EL (cell line): ENCODE results near the gene VEGFC.
A peak's percentile ranks its signal among the peaks of the same experiment; 100 is the strongest.

Experiments
- DNase-seq: peaks from one replicate; pipeline ENCODE4 v3.0.0-alpha.2; 2016

VEGFC gene

DNA sequence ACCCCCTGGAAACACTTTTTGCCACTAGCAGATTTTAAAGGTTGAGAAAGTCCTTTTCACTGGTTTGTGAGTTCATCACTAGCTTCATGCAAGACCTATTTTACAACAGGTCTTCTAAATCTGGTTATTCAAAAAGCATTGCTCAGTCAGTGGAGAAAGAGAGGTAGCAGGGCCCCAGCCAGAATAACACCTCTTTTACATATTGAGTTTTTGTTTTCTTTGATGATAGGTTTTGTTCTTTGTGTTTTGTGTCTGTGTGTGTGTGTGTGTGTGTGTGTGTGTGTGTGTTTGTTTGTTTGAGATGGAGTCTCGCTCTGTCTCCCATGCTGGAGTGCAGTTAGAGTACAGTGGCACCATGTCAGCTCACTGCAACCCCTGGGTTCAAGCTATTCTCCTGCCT, 2.7 kb upstream of the VEGFC start:
- no peak for DNase-seq

DNA sequence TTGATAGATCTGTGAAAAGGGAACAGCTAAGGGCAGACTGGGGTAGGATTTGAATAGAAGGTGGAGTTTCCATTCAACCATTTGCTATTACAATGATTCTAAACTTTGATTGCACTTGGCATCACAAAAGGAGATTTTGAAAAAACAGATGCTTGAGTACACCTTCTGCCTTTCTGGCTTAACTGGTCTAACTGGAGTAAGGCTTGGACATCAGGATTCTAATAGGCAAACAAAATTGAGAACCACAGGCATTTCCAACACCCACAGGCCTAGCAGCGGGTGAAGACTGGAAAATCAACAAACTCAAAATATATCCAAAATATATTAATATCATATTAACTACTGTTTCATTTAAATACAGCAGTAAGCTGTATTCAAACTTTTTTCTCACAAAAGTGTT, 1.9 kb upstream of the VEGFC start:
- DNase-seq, result no peak

DNA sequence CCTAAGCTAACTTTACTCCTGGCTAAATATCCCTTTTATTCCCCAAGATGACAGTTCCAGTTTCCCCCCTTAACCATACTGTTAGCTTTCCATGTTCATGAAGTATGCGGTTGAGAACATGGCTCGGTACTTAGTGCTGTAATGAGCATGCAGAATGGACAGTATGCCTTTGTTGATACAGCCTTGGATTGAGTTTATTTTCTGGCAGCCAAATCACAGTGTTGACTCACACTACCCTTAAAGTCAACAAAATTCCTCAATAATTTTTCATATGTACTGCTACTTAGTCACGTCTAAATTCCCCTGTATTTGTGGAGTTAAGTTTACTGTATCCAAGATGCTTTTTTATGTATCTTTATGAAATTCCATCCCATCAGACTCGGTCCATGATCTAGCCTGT, 1.4 kb upstream of the VEGFC start:
- DNase-seq, result peak; percentile 92

DNA sequence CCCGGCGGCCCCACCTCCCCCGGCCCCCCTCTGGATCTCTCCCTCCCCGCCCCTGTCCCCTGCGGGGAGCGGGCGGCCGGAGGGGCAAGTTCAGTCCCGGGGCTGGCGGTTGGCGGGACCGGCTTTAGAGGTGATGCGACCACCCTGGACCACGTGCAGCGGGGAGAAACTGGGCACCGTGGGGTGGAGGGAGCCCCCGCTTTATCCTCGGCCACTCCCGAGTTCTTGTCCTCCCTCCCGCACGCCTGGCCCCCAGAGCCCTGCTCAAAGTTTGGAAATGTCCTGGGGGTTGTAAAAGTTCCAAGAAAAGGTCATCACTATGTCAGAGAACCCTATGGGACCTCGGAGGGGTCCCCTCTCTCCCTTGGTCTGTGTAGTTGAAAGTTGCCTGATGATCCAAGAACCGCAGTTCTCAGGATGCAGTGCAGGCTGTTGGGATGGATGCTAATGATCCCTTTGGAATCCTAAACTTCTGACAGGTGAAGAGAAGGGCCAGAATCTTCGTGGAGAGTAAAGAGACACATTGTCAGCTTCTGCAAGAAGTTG, 411 bp upstream of the VEGFC start:
- DNase-seq, result no peak

DNA sequence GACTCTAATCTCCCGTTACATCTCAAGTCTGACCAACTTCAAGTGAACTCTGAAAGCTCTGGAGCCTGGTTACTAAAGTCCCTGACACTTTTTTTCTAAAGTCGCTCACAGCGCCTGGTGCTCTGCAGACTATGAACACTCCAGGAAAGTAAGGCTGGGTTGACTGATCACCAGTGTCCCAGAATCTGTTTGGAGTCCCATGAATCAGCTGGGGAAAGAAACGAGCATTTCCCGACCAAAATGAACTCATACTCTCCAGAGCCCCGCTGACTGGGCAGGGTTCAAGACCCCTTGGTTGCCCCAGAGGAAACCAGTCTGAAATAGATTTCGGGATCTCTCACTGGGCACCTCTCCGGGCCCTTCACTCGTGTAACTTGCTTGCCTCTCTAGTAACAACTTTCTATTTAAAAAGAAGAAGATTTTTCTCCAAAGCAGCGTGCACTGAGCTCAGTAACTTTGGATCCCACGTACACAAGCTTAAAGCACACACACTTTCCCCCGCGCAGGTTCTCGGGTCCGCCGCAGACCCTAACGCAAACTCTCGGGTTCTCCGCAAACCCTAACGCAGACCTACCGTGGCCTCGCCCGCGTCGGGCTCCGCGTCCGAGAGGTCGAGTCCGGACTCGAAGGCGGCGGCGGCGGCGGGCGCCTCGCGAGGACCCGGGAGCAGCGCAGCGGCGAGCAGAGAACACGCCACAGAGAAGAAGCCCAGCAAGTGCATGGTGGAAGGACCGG, 964 bp downstream of the VEGFC start:
- peak; percentile 54 for DNase-seq

DNA sequence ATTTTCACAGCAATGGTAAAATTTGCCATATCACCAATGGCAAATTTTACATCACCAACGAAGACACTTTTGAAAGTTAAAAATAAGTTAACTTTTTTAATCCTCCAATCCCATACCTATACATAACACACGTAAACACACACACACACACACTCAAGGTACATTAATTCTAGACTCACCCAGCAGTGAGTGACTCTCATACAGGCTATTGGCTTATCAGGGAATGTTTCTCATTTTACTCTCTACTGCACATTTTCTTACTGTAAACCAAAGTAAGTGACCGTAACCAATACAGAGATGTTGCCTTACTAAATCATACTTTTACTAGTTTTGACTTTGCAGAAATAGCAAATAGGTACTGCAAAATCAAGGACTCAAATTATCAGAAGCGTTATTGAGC, 2.3 kb downstream of the VEGFC start:
- no peak for DNase-seq

DNA sequence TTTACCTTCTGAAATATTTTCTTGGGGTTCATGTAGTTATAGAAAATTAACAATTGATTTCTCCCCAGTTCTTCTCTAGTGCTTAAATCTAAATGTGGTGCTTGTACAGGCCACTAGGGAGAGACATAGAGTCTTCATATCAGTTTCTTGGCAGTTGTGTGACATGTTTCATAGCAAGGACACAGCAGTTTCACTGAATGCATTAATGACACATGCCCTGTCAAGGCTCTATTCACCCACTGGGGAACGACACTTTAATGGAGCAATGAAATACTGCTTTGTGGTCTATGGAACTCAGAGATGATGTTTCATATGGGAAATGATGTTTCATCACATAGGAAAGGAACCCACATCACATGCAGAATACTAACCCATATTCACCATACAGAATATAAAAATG, 2.8 kb downstream of the VEGFC start:
- peak; percentile 92 for DNase-seq

DNA sequence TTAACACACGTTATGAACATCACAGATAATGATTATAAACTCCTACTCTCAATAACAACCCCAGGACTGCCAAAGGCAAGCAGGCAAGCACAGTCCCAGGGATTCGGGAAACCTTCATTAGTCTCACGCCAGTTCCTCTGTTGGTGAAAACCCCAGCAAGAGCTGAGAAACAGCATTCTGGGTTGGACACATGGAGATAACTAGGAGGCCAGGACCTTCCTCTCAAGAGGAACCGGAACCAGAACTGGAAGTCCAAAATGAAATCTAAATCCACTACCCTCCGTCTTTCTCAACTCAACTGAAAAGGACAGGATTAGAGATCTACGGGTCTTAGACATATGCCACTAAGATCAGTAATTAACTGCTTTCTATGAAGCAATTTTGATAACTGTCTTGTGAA, 3.8 kb downstream of the VEGFC start:
- DNase-seq, result no peak

DNA sequence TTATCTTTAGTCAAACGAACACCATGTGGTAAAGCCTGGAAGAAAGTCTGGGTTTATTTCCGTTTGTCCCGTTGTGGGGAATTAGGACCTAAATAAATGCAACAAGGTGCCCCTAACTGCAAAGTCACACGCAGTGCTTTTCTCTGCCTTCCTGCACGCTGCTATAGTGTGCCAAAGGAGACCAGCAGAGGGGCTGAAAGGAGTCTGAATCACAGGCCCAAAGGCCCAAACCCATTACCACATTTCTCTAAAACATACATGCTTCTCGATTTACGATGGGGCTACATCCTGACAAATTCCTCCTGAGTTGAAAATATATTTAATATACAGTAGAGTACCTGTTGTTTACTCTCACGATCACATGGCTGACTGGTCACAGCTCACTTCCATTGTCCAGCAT, 4.5 kb downstream of the VEGFC start:
- DNase-seq, result no peak

DNA sequence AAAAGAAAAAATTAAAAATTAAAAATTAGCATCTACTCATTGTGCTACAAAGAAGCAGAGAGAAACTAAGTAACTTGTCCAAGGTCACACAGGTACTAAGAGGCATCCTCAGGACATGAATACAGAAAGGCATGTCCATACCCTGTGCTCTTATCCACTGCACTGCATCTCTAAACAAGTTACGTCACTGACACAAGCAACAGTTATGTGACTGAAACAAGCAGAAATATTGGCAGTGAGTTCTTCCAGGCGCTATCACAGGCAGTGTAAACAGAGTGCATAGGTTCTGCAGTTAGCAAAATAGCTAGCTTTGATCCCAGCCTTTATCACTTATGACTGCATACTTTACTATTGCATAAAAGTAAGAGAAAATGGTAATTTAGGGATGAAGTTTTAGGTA, 7.9 kb downstream of the VEGFC start:
- DNase-seq, result no peak

DNA sequence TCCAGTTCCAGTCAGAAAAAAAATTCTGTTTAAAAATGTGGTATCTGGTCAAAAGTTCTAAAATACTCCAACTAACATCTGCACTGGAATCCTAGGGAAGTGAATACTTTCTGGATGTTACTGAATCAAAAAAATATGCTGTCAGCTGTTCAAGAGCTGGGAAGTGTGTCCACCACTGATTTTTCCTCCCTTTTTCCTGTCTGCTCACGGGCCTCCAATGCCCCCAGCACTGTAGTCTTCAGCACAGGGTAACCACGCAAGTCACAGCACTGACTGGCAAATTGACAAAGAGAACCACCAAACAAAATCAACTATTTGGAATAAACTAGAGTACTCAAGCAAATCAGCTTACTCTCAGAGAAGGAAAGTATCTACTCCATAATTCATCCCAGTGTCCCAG, 9.9 kb downstream of the VEGFC start:
- peak; percentile 73 for DNase-seq

DNA sequence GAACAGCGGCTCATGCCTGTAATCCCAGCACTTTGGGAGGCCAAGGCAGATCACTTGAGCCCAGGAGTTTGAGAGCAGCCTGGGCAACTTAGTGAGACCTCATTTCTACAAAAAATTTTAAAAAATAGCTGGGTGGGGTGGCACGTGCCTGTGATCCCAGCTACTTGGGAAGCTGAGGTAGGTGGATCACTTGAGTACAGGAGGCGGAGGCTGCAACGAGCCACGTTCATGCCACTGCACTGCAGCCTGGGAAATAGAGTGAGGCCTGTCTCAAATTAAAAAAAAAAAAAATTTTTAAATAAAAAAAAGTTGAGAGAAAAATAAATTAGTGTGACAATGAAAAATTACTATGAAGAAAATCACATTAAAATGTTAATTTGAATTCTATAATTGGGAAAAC, 10.5 kb downstream of the VEGFC start:
- DNase-seq, result no peak

DNA sequence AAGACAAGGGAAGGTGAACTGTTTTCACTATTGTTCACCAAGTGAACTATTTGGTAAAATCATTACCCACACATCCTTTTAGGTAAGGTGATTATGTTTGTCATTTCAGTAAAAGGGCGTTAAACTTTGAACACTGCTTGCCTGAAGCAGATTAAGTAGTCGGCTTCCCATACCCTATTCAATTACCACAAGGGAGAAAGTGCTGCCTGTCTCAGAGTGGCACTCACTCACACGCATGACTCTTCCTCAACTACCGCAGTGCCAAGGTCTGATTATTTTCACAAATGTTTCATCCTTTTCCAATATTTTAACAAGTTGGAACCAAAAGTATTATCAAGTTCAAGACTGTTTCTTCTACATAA, 11.0 kb downstream of the VEGFC start:
- no peak for DNase-seq

DNA sequence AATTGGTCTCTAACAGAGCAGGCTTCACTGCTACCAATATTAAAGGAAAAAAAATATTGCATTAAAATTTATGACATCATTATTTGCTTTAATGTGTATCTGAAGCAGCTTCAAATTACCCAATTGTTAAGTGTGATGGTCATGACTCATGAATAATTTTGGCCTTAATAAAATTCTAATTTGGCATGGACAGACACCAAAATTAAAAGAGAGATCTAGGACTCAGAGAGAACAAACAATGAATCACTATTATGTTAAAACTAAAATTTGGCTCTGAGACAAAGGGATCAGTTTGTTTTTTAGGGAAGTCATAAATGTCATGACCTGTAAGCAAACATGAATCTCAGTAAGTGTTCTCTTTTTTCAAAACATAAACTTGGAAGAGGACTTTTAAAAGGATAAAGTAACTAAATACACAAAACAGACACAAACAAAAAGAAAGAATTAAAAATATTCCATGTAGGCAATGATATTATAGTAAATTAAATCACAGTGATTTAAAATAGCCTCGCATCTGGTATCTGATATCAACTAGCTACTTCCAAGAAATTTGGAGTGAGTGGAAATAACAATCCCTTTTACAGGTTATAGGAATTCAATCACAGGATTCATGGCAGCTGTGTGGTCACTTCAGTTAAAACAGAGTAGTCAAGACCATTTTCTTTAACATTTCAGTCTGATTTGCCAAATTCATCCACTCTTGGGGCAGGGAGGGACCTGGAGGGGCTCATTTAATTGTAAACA, 11.6 kb downstream of the VEGFC start:
- DNase-seq, result peak; percentile 63

DNA sequence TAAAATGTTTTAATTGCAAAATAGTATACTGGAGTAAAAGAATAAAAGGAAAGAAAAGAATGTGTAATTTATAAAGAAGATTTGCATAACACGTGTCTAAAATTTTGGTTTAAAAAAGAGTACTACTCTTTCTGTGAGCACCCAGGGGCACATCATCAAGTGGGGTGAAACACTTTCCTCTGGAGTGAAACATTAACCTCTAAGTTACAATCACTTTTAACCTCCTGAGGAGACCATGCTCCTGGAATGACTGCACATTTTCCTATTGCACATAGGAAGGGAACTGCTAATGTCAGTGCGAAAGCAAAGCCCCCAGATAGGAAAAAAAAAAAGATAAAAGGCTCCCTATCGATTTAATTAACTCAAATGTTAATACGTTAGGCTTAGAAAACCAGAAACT, 13.3 kb downstream of the VEGFC start:
- DNase-seq, result no peak

DNA sequence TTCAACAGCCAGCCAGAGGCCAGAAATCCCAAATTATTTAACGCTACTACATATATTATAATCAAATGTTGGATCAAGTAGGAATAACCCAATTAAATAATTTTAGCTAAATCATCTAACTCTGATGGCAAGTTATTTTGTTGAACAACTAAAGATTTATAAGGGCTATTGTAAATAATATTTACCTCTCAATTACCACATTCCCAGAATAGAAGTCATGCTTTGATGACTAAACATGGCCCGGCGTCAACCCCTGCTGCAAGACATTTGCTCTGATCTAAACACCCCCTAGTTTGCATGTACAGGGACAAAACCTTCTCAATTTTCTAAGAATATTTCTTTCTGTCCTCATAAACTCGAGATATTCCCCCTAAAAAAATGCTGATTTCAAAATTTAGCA, 14.2 kb downstream of the VEGFC start:
- DNase-seq, result peak; percentile 82

DNA sequence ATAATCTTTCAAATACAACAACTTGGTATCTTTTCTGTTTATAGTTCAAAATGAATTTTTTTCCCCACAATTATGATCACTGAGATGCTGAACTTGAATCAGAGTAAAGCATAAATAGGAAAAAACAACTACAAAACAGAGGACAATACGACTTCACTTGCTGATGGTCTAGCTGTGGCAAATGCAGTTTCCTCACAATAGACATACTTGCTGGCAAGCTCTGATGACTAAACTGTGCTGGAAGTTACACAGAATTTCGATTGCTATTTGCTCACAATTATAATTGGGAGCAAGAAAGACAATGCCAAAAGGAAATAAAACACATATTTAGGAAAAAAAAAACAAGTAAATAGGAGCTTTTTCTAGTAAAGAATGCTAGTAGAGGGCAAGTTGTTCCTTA, 14.7 kb downstream of the VEGFC start:
- peak; percentile 70 for DNase-seq

DNA sequence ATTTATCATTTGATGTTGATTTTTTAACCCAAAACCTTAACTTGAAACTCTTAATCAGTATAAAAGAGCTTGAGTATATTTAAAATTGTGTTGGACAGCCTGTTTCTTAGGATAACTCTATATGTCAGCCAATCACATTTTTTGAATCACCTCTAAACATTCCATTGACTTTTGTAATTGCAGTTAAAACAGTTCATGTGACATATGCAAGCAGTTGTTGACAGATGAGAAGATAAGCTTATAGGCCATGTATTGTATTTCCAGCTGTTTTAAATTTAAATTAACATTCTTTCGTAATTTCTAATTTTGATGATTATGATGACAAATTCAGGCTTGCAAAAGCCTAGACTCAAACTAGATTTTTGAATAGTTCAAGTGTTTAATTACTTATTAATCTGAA, 17.4 kb downstream of the VEGFC start:
- DNase-seq, result no peak

DNA sequence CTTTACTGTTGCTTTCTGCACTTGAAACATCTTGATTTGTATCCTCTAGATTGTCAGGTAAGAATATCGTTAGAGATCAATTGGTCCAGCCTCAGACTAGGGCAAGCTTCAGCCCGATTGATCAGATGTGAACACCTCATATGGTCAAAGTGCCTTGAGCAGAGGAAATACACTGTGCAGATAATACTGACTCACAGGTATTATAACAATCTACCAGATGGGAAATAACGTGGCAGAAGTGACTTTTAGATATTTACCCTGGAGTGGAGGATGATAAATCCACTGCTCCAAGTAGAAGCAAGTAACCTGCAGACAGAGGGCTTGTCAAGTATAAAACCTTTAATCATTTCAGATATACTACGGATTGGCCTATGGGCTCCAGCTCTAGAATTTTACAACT, 17.9 kb downstream of the VEGFC start:
- DNase-seq, result no peak

DNA sequence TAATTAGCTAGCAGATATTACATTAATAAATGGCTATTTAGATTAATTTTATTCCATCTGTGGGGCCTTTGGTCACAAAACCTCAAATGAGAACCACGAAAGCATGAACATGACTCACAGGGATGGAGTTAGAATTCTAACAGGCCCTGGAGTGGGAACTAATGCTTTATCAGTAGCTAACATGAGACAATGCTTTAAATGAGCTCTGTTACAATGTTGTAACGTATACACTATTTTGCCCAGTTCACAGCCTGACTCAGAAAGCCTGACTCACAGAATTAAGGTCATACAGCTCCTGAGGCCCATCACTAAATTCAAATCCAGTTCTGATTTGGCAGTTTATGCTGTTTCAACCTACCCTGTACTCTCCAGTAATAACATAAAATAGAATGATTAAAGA, 23.2 kb downstream of the VEGFC start:
- DNase-seq, result peak; percentile 93

DNA sequence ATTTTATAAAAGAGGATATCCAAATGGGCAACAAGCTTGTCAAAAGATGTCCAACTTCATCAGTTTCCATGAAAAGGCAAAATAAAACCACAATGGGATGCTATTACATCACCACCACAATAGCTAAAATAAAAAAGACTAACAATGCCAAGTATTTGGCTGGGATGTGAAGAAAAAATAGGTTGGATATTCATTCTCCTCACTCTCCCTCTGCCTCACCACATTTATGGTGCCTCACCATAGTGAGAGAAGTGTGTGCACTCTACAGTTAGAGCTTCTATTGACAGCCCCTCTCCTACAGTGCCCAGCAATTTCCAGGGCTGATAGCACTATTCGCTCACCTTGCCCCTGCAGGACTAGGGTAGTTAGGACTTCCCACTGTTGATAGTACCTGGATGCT, 25.5 kb downstream of the VEGFC start:
- peak; percentile 53 for DNase-seq

DNA sequence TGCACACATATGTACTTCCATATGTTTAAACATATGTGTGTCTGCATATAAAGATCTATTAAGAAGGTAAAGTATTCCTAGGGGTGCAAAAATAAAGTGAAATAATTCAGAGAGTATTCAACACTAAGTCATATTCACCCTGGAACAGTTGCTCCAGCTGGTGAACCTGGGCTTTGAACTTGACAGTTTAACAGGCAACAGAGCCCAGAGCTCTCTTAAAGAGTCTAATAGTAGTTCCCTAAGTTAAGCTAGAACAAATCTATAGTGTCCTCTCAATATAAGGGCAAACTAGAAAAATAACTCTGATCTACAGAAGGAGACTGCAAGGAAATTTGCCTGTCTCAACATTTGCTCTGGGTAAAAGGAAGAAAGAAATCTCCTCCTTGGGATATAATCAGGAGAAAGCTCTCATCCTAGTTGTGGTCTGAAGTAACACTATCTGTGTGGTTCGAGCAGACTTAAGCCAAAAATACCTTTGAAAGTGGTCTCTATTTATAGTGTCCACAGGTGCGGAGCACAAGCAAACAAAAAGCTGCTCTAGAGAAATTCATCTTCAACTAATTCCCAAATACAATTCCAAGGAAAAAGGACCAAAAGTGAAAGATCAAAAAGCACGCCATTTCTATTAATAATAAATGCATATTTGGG, 29.9 kb downstream of the VEGFC start:
- no peak for DNase-seq

DNA sequence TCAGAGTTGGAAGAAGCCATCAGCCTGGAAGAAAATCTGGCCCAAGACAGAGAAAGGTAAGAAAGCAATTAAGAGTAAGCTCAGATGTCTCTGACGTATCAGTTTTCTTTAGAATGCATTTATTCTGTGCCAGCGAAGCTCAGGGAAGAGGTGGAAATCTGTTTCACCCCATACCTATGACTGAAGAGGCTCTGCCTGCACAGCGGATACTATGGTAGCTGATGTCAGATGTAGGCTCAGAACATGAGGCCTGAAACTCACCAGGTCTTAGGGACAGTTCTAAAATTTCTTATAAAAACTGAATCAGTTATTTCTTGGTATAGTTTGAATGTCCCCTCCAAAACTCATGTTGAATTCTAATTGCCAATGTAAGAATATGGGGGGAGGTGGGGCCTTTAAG, 30.9 kb downstream of the VEGFC start:
- DNase-seq, result no peak

DNA sequence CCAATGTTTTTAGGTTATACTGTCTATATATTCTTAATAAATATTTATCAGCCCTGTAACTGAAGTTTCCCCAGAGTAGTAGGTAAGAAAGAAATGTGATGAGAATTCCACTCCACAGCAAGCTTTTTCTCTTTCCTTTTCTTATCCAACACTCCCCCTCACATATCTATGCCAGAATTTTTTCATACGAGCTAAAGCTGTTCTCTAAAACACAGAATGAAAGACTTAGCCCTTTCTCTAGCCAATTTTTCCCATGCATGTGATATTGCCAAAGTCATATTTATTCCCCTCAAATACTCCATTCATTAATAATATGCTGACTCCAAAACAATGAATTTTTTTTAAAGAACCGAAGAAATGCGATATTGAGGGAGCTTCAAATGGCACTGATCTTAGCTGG, 32.3 kb downstream of the VEGFC start:
- DNase-seq, result no peak
